HepG2 (cell line): Measurements from ENCODE around the gene NR2F6. TPM values are rescaled to one million over a fixed set of nuclear protein-coding genes. Genes with fewer than 3 reads are reported as not detected.

Experiments
- ATF7-NPFF ChIP-seq: sonication (generic); formaldehyde crosslinking; IDR thresholded peaks from 2 replicates; pipeline ENCODE4 v1.8.1; 2023; ENCODE audit warnings: mild to moderate bottlenecking, low read depth, missing genetic modification reagents, moderate library complexity
- DNMT3B ChIP-seq: conservative IDR thresholded peaks from 2 replicates; pipeline ENCODE4 v1.6.1; 2016; ENCODE audit warnings: missing biosample characterization, control low read depth
- FOXA1 ChIP-seq, 2 experiments: fragments of 450-650 bp in 1 of 2; sonication (generic) in 1 of 2; formaldehyde crosslinking in 1 of 2; IDR thresholded peaks; 2 replicates each; pipeline versions ENCODE4 v1.4.0 to v1.6.1; 2016 to 2020; ENCODE audit warnings: missing genetic modification reagents in 1 of 2
- NONO ChIP-seq, 2 experiments: fragments of 450-650 bp in 1 of 2; sonication (generic) in 1 of 2; formaldehyde crosslinking in 1 of 2; IDR thresholded peaks in 1 of 2; conservative IDR thresholded peaks in 1 of 2; 2 replicates each; pipeline versions ENCODE4 v1.6.1 to v1.8.0; 2017 to 2022; ENCODE audit warnings: mild to moderate bottlenecking in 1 of 2, missing genetic modification reagents in 1 of 2, moderate library complexity in 1 of 2
- PITX1 ChIP-seq: sonication (generic); formaldehyde crosslinking; IDR thresholded peaks from 2 replicates; pipeline ENCODE4 v1.5.1; 2020; ENCODE audit warnings: mild to moderate bottlenecking, missing genetic modification reagents
- RFX3 ChIP-seq: IDR thresholded peaks from 2 replicates; pipeline ENCODE4 v1.6.1; 2016; ENCODE audit warnings: missing biosample characterization, missing genetic modification reagents
- SRF ChIP-seq: IDR thresholded peaks from 2 replicates; pipeline ENCODE4 v1.6.1; 2011; ENCODE audit warnings: mild to moderate bottlenecking, low read depth, low read length, moderate library complexity
- ZBTB7B ChIP-seq: sonication (generic); formaldehyde crosslinking; IDR thresholded peaks from 2 replicates; pipeline ENCODE4 v1.4.0; 2020; ENCODE audit warnings: missing genetic modification reagents
- ZNF12 ChIP-seq: sonication (generic); formaldehyde crosslinking; IDR thresholded peaks from 2 replicates; pipeline ENCODE4 v1.5.0; 2020; ENCODE audit warnings: missing genetic modification reagents
- ZNF121 ChIP-seq: sonication (generic); formaldehyde crosslinking; IDR thresholded peaks from 2 replicates; pipeline ENCODE4 v1.5.0; 2020; ENCODE audit warnings: mild to moderate bottlenecking, missing genetic modification reagents
- ZNF746 ChIP-seq: sonication (generic); formaldehyde crosslinking; IDR thresholded peaks from 2 replicates; pipeline ENCODE4 v1.8.0; 2022; ENCODE audit warnings: mild to moderate bottlenecking, missing genetic modification reagents
- polyA plus RNA-seq, 8 experiments: library from polyadenylated mRNA; depleted of rRNA in 3 of 8; stranded (reverse) in 7 of 8; unstranded in 1 of 8; fragments of >200 nt; fragmentation: Illumina TruSeq in 4 of 8; extraction: Trizol in 4 of 8; gene quantifications; 2 replicates each; pipeline versions ENCODE4 v1.2.1 to v1.2.3, GENCODE V29; 2011 to 2016; ENCODE audit warnings: low read depth in 4 of 8, missing spikeins in 1 of 8, mixed read lengths in 1 of 8; ENCODE audit not compliant: insufficient read depth in 1 of 8
- total RNA-seq, 5 experiments: library from RNA; depleted of rRNA; stranded (reverse); fragments of >200 nt; fragmentation: Illumina TruSeq; extraction: Trizol; gene quantifications; 2 replicates each; pipeline ENCODE4 v1.2.3, GENCODE V29; 2016; ENCODE audit warnings: low read depth in 1 of 5
- TF ChIP-seq, protein P1 (sequence below): sonication (generic); formaldehyde crosslinking; IDR thresholded peaks from 2 replicates; pipeline ENCODE4 v1.4.0; 2020; ENCODE audit warnings: missing genetic modification reagents
- TF ChIP-seq, protein P2 (sequence below): sonication (generic); formaldehyde crosslinking; IDR thresholded peaks from 2 replicates; pipeline ENCODE4 v1.5.0; 2020; ENCODE audit warnings: missing genetic modification reagents, mild to moderate bottlenecking, borderline replicate concordance
- TF ChIP-seq, protein P3 (sequence below): sonication (generic); formaldehyde crosslinking; IDR thresholded peaks from 2 replicates; pipeline ENCODE4 v1.4.0; 2020; ENCODE audit warnings: mild to moderate bottlenecking, missing genetic modification reagents
- TF ChIP-seq, protein P4 (sequence below): sonication (generic); formaldehyde crosslinking; IDR thresholded peaks from 2 replicates; pipeline ENCODE4 v1.8.1; 2023; ENCODE audit warnings: mild to moderate bottlenecking, inconsistent platforms, moderate library complexity, missing genetic modification reagents, borderline replicate concordance
- TF ChIP-seq, protein P5 (sequence below): sonication (generic); formaldehyde crosslinking; IDR thresholded peaks from 2 replicates; pipeline ENCODE4 v1.5.0; 2020; ENCODE audit warnings: mild to moderate bottlenecking, missing genetic modification reagents
- TF ChIP-seq, protein P6 (sequence below): sonication (generic); formaldehyde crosslinking; IDR thresholded peaks from 2 replicates; pipeline ENCODE4 v1.4.0; 2020; ENCODE audit warnings: missing genetic modification reagents, borderline replicate concordance

Gene NR2F6
- total and polyA plus RNA-seq, 2 of the 13 experiments (the other 11 are each of a cell fraction or from before 2014, with no cell fraction given) = 30.9 to 72.4 TPM

DNA sequence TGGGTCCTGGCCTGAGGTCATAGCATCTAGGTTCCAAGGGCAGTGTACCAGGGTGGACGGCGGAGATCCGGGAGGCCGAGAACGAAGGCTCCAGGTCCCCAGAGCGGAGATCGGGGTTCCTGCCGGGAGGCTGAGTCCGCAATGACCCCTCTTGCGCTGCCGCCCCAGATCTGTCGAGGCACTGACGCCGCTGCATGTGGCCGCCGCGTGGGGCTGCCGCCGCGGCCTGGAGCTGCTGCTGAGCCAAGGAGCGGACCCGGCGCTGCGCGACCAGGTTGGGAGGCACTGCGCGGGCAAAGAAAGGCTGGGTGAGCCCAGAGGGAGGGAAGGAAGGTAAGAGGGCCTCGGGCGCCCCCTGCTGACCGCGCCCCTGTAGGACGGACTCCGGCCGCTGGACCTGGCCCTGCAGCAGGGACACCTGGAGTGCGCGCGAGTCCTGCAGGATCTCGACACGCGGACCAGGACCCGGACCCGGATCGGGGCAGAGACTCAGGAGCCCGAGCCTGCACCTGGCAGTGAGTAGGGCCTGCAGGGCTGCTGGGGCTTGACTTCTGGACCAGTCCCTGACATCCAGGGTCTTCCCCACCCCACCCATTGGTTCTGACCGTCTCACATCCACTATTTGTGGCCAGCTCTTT, 36.9 kb upstream of the NR2F6 start (continued):
- TF ChIP-seq, protein P1, sequence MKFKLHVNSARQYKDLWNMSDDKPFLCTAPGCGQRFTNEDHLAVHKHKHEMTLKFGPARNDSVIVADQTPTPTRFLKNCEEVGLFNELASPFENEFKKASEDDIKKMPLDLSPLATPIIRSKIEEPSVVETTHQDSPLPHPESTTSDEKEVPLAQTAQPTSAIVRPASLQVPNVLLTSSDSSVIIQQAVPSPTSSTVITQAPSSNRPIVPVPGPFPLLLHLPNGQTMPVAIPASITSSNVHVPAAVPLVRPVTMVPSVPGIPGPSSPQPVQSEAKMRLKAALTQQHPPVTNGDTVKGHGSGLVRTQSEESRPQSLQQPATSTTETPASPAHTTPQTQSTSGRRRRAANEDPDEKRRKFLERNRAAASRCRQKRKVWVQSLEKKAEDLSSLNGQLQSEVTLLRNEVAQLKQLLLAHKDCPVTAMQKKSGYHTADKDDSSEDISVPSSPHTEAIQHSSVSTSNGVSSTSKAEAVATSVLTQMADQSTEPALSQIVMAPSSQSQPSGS (CRISPR knock-in tag) = peak; percentile 37; the same call in 1 of the 2 replicates
- TF ChIP-seq ZNF12 (0 out of 2 replicates have a peak, but pooled peaks have one; percentile 31), ZNF746 (CRISPR knock-in tag) (no peak), ZNF121 (peak; percentile 74), SRF (no peak), ZBTB7B (CRISPR knock-in tag) (0 out of 2 replicates have a peak, but pooled peaks have one; percentile 48), NONO (IDR thresholded peaks at IDR 0.05) (no peak), NONO (CRISPR knock-in tag; conservative IDR thresholded peaks at IDR 0.05) (peak; percentile 72), FOXA1 (IDR thresholded peaks at IDR 0.05) (no peak), FOXA1 (CRISPR knock-in tag; IDR thresholded peaks at IDR 0.05) (no peak), DNMT3B (no peak), ATF7-NPFF (peak; percentile 58; the same call in 1 of the 2 replicates), RFX3 (CRISPR knock-in tag) (no peak), PITX1 (CRISPR knock-in tag) (0 out of 2 replicates have a peak, but pooled peaks have one; percentile 31)
- TF ChIP-seq, protein P2, sequence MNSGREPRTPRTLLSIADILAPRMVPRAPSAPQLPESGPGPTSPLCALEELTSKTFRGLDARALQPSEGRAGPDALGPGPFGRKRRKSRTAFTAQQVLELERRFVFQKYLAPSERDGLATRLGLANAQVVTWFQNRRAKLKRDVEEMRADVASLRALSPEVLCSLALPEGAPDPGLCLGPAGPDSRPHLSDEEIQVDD (CRISPR knock-in tag) = 0 out of 2 replicates have a peak, but pooled peaks have one; percentile 17
- TF ChIP-seq, protein P3, sequence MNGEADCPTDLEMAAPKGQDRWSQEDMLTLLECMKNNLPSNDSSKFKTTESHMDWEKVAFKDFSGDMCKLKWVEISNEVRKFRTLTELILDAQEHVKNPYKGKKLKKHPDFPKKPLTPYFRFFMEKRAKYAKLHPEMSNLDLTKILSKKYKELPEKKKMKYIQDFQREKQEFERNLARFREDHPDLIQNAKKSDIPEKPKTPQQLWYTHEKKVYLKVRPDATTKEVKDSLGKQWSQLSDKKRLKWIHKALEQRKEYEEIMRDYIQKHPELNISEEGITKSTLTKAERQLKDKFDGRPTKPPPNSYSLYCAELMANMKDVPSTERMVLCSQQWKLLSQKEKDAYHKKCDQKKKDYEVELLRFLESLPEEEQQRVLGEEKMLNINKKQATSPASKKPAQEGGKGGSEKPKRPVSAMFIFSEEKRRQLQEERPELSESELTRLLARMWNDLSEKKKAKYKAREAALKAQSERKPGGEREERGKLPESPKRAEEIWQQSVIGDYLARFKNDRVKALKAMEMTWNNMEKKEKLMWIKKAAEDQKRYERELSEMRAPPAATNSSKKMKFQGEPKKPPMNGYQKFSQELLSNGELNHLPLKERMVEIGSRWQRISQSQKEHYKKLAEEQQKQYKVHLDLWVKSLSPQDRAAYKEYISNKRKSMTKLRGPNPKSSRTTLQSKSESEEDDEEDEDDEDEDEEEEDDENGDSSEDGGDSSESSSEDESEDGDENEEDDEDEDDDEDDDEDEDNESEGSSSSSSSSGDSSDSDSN (CRISPR knock-in tag) = peak; percentile 80
- TF ChIP-seq, protein P4, sequence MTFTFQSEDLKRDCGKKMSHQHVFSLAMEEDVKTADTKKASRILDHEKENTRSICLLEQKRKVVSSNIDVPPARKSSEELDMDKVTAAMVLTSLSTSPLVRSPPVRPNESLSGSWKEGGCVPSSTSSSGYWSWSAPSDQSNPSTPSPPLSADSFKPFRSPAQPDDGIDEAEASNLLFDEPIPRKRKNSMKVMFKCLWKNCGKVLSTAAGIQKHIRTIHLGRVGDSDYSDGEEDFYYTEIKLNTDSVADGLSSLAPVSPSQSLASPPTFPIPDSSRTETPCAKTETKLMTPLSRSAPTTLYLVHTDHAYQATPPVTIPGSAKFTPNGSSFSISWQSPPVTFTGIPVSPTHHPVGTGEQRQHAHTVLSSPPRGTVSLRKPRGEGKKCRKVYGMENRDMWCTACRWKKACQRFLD (CRISPR knock-in tag) = no peak; the same call in 1 of the 2 replicates
- TF ChIP-seq, protein P5, sequence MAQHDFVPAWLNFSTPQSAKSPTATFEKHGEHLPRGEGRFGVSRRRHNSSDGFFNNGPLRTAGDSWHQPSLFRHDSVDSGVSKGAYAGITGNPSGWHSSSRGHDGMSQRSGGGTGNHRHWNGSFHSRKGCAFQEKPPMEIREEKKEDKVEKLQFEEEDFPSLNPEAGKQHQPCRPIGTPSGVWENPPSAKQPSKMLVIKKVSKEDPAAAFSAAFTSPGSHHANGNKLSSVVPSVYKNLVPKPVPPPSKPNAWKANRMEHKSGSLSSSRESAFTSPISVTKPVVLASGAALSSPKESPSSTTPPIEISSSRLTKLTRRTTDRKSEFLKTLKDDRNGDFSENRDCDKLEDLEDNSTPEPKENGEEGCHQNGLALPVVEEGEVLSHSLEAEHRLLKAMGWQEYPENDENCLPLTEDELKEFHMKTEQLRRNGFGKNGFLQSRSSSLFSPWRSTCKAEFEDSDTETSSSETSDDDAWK = no peak
- TF ChIP-seq, protein P6, sequence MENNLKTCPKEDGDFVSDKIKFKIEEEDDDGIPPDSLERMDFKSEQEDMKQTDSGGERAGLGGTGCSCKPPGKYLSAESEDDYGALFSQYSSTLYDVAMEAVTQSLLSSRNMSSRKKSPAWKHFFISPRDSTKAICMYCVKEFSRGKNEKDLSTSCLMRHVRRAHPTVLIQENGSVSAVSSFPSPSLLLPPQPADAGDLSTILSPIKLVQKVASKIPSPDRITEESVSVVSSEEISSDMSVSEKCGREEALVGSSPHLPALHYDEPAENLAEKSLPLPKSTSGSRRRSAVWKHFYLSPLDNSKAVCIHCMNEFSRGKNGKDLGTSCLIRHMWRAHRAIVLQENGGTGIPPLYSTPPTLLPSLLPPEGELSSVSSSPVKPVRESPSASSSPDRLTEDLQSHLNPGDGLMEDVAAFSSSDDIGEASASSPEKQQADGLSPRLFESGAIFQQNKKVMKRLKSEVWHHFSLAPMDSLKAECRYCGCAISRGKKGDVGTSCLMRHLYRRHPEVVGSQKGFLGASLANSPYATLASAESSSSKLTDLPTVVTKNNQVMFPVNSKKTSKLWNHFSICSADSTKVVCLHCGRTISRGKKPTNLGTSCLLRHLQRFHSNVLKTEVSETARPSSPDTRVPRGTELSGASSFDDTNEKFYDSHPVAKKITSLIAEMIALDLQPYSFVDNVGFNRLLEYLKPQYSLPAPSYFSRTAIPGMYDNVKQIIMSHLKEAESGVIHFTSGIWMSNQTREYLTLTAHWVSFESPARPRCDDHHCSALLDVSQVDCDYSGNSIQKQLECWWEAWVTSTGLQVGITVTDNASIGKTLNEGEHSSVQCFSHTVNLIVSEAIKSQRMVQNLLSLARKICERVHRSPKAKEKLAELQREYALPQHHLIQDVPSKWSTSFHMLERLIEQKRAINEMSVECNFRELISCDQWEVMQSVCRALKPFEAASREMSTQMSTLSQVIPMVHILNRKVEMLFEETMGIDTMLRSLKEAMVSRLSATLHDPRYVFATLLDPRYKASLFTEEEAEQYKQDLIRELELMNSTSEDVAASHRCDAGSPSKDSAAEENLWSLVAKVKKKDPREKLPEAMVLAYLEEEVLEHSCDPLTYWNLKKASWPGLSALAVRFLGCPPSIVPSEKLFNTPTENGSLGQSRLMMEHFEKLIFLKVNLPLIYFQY (CRISPR knock-in tag) = no peak
